Left renal pelvis (tissue), 4 donors: ENCODE measurements around the gene SAMD4A. TPM values are rescaled to one million over a fixed set of nuclear protein-coding genes. Genes with fewer than 3 reads are reported as not detected.

Experiments used
- DNase-seq, 4 donors: peaks; one replicate each; pipeline ENCODE4 v3.0.0-alpha.2; 2013; ENCODE audit warnings: low read depth in 4 of 4, low spot score in 3 of 4
- polyA plus RNA-seq, 4 donors: library from polyadenylated mRNA; unstranded; fragments of 120-200 nt; gene quantifications; one replicate each; pipeline ENCODE4 v1.2.1, GENCODE V29; 2013; ENCODE audit not compliant: insufficient read length in 4 of 4

SAMD4A gene
- polyA plus RNA-seq, 4 donors, result 9.4 to 16.9 (median 10.3) TPM

DNA sequence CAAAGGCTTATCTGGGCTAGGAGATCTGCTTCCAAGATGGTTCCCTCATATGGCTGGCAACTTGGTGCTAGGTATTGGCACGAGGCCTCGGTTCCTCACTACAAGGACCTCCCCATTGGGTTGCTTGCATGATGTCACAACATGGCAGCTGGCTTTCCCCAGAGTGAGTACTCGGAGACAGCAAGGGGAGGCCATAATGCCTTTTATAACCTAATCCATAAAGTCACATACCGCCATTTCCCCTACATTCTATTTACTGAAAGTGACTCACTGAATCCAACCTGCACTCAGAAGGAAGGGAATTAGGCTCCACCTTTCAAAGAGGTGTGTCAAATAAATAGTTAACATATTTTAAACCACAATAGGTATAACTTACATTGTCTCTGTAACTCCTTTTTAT lies 130.9 kb downstream of the SAMD4A start:
- DNase-seq, result no peak

DNA sequence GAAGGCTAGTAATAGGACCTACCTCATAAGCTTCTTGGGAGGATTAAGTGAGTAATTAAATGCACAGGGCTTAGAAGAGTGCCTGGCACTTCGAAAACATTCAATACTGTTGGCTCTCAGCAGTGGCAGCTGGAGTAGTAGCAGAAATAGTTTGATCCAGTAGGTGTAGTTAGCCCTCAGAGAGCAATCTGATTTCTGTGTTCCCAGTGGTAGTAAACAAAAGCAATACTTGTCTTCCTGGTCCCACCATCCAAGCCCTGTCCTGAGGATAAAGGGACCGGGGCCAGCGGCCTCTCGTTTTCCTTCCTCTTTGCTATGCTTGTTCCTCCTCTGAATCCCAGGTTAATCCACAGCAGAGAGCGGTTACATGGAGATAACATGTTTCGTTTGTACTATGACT lies 131.6 kb downstream of the SAMD4A start:
- no peak for DNase-seq

DNA sequence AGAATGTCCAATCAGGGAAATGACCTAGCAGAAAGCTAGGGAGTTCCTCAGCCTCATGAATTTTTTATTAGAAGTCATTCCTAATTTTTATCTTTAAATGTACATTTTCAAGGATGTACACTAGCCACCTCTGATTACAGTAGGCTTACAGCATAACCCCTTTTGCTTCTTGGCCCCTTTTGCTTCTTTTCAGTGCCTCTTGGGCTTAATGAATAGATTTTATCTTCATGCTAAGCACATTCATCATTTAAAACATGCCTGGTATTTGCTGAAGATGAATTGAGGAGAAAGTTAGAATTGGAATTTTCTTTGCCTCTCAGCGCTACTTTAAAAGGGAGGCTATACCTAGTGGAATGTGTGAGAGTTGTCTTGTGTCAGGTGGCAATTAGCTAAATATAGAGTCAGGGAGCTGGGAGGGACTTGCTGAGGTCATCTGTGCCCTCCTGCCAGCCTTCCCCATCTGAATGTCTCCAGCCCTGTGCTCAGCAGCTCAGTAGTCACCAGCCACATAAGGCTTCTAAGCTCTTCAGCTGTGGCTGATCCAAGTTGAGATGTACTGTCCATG lies 132.1 kb downstream of the SAMD4A start:
- DNase-seq, result no peak

DNA sequence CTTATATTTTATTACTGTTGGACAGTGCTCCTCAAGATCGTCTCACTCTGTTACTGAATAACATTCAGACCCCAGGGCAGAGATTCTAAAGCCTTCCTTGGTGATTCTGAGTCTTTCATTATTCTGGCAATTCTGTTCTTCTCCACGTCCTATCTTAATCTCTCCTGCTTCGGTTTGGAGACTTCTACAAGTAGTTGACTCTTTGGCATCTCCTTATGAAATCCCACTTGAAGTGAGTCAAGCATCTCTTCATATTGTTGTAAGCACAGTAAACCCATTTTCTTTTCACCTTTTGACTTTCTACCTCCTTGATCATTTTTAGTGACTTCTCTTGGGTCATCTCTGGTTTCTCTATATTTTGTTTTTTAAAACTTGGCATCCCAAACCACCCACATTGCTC lies 132.8 kb downstream of the SAMD4A start:
- no peak for DNase-seq

DNA sequence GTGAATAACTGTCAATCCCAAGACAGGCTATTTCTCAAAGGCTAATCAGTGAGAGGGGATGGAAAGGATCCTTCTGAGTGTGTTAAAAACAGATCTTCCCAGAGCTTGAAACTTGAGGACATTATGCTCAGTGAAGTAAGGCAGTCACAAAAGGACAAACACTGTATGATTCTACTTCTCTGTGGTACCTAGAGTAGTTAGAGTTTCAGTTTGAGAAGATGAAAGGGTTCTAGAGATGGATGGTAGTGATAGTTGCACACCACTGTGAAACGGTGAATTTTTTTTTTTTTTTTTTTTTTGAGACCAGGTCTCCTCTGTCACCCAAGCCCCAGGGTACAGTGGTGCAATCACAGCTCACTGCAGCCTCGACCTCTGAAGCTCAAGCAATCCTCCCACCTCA lies 133.8 kb downstream of the SAMD4A start:
- no peak for DNase-seq

DNA sequence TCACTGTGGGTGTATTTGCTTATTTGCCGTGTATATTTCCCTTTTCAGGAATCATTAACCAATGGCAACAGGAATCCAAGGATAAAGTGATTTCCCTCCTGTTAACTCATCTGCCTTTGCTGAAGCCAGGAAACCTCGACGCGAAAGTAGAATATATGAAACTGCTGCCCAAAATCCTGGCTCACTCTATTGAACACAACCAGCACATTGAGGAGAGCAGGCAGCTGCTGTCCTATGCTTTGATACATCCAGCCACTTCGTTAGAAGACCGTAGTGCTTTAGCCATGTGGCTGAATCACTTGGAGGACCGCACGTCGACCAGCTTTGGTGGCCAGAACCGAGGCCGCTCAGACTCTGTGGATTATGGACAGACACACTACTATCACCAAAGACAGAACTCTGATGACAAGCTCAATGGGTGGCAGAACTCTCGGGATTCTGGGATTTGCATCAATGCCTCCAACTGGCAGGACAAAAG lies 135.1 kb downstream of the SAMD4A start:
- DNase-seq, result no peak

DNA sequence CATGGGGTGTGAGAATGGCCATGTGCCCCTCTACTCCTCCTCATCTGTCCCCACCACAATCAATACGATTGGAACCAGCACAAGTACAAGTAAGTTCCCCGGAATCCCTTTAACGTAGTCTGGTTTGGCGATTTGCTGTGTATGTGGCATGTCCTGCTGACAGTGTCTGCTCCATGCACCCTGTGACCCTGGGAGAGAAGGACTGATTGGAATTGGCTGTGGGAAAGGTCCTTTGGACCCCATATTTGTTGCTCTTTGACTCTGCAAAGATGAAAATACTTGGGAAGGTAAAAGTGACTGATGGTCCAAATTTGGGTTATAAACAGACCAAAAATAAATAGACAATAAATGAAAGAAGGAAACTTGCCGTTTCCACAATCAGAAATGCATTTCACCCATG lies 135.6 kb downstream of the SAMD4A start:
- DNase-seq, result no peak

DNA sequence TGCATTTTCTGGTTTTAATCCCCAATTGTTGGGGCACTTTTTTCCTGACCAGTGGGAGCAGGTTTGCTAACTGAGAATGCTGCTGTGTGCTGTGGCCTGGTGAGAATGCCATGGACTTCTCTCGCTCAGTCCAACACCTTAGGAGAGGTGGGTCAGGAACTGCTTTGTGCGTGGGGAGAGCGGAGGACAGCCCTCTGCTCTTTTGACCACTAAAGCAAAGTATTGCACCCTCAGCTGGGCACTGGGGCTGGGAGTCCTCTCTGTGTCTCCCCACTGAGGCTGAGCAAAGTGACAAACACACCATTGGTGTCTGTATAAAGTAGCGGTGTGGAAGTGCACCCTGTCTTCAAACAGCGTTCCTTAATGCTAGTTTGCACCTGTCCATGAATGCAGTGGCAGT lies 136.2 kb downstream of the SAMD4A start:
- DNase-seq, result no peak

DNA sequence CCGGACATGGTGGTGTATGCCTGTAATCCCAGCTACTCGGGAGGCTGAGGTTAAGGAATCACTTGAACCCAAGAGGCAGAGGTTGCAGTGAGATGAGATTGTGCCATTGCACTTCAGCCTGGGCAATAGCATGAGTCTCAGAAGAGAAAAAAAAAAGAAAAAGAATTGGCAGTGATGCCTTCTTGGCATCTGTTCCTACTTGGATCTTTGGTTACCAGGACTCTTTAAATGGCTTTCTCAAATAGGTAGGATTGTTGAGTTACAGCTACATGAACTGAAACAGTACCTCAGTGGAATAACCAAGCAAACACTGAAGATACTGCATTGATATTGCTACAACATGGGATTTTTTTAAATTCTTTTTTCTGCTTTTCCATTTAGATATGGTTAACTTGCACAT lies 136.8 kb downstream of the SAMD4A start:
- no peak for DNase-seq

DNA sequence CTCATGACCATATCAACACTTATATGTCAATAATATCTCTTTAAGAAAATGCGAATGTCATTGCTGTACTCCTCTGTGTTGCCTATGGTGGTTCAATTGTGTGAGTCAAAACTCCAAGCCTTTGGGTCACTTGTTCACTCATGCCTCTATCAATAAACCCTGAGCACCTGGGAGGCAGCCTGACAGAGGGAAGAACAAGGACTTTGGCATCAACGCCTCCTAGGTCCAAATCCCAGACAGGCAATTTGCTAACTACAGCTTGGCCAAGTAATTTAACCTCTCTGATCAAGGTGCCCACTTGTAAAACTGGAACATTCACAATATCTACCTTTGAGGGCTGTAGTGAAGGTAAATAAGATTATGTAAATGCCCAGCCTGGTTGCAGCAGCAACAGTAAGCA lies 137.8 kb downstream of the SAMD4A start:
- DNase-seq, result no peak

DNA sequence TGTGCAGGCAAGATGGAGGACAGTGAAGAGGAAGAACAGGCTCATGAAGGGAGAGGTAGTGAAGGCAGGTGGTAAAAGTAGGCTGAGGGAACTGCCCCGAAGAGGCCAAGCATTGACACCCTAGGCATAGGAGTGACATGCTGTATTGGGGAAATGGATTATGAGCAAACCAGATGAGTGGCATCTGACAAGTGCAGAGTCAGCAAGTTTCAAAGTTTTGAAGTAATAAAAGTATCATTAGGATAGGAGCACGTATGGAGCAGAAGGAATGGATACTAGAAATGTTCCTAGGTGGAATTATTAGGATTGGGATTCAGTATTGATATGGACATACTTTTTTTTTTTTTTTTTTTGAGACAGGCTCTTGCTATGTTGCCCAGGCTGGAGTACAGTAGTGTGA lies 139.8 kb downstream of the SAMD4A start:
- DNase-seq, result no peak

DNA sequence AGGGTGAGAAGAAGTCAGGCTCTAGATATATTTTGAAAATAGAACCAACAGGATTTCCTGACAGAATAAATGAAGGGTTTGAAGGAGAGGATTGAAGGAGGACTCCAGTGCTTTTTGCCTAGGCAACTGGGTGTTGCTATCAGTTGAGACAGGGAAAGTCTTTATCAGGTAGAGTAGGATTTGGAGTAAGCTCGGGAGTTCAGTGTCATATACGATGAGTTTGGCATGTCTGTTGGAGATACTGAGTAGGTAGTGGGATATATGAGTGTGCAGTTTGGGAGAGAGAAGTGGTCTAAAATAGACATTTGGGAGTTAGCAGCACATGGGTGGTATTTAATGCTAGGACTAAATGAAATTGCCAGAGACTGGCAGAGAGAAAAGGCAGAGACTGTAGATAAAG lies 141.2 kb downstream of the SAMD4A start:
- DNase-seq, result no peak

DNA sequence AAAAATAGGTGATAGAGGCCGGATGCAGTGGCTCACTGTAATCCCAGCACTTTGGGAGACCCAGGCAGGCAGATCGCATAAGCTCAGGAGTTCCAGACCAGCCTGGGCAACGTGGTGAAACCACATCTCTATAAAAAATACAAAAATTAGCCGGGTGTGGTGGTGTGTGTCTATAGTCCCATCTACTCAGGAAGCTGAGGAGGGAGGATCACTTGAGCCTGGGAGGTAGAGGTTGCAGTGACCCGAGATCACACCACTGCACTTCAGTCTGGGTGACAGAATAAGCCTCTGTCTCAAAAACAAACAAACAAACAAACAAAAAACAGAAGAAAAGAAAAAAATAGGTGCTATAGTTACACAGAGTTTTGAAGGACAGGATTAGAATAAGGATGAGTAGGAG lies 142.1 kb downstream of the SAMD4A start:
- no peak for DNase-seq

DNA sequence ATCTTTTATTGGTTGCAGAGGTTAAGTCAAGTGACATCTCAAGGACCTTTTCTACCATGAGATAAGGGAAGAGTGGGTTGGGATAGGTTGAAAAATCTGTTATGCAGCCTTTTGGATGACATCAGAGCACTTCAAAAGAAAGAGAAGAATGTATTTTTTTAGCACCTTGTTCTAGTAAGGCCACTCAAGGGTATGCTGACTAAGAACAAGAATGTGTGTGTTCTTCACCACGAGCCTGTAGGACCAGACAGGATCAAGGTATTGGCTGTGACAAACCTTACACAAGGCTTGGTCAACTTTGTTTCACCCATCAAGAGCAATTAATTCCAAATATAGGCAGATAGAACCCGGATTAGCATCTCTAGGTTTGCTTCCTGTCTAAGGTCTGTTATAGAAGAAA lies 142.5 kb downstream of the SAMD4A start:
- no peak for DNase-seq

DNA sequence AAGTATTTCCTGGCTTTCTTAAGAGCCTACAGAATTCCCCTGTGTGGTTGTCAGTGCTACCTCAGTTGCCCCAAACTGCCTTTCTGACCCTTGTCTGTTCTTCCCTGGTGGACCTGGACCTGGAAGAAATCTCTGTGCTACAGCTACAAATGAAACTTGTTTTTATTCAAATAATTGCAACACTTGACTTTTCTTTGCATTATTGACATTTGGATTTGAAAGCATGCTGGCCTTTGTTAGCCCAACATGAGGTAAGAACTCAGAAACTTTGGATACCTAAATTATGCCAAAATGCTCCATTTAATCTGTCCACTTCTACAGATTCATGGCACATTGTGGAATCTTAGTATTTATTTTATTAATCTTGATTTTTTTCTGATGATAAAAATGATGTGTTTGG lies 142.9 kb downstream of the SAMD4A start:
- DNase-seq, result no peak

DNA sequence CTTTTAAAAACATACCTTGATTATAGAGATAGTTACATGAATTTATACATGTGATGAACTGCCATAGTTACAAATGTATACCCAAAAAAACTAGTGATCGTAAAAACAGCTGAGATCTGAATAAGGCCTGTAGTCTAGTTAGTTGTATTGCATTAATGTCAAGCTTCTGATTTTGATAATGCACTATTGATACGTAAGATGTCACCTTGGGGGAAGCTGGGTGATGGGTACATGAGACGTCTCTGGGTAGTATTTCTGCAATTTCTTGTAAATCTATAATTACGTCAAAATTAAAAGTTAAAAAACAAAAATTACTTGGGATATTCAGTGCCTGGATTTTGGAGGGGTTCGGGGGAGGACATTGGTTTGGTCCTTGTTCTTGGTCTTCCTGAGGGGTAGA lies 144.4 kb downstream of the SAMD4A start:
- DNase-seq, result no peak

DNA sequence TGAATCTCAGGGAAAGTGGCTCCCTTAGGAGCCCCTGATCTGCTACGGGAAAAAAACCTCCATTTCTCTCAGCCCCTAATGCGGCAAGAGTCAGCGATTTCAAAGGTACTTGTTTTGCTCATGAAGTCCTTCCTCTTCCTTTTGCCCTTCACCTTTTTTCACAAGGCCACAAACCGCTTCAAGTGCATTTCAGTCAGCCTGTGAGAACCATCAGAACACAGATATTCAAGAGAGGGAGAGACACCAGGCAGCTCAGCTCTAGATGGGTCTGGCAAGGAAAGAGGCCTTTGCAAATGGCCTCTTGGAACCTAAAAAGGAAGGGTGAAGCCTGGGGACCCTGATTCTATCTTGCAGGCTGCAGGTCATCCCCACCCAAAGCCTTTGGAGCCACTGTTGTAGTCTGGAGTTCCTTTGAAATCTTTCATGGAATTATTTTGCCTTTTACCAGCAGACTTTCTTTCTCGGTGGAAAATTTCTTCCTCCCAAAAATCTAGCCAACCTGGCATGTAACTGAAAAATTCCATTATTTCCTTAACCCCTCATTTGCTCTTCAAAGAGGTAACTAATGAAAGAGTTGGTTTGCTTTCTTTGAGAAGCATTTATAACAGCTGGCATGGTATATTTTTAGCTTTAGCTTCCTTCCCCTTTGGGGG lies 145.0 kb downstream of the SAMD4A start:
- no peak for DNase-seq

DNA sequence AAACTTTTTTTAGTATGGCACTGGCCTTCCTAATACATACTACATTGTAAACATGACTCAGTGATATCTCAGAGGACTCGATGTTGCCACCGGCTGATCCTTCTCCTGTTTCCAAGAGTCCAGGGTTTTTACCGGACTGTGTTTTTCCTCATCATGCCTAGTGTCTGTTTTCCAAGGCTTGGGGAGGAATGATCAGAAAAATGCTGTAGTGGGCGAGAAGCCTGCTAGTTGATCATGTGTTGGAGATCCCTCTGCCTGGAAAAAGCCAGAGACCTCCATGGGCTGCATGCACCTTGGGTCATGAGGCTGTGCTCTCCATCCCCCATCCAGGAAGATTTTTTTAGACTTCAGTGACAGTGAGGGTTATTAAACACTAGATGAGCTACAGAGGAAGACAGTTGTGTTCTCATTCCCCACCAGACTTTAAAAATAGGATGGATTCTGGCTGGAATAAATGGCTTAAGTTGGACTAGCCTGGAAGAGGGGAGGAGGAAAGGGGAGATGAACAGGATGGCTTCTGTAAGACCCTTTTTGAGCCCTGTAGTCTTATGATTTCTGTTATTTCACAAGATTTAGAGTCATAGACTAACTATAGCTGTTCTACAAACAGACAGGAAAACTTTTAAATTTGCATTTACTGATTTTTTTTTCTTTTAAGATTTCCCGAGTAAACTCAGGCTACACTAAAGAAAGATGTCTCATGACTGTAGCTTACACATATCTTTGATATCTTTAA lies 145.7 kb downstream of the SAMD4A start:
- DNase-seq, result no peak

DNA sequence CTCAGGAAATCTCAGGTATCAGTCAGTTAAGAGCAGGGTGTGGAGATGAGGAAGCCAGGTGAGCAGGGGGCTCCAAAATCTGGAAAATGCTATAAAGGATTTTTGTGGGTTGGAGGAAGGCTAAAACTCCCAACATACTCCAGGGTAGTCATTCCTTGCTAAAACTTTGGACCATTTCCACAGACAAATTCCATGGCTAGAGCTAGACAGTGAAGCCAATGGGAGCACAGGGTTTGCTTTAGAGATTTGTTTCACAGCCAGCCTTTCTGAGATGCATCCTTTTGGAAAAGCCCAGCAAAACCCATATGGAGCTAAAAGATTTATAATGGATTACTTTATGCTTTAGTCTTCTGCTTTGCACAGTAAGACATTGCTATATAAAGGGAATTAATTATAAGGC lies 146.5 kb downstream of the SAMD4A start:
- no peak for DNase-seq

DNA sequence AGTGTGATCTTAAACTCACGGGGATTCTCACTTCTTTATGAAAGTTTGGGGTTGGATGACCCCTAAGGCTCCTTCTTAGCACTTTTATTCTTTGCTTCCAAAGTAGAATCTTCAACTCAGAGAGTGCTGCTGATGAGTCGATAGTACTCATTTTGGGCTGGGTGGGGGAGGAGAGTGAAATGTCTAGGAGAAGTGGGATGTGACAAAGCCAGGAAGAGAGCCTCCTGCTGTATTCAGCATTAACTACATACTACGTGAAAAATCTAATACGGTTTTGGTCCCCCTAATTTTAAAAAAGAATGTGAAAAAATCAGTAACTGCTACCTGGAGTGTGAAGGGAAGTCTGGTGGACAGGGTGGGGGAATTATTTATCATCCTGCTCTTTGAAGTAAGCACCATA lies 148.3 kb downstream of the SAMD4A start:
- no peak for DNase-seq

DNA sequence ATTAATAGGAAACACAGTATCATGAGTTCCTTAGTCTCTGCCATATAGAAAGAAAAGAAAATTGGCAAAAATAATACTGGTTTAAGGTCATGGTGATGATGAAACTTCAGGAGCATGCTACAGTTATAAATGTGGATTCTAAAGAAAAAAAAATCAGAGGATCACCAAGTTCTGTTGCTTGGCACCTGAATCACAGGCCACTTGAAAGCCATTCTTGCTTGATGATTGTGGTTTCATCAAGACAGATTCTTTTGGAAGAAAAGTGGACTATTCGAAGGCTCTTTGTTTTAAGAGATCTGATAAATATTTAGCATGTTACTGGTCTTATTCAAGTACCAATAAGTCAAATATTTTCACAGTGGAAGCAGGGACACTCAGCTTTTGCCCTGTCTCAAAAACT lies 148.9 kb downstream of the SAMD4A start:
- no peak for DNase-seq

DNA sequence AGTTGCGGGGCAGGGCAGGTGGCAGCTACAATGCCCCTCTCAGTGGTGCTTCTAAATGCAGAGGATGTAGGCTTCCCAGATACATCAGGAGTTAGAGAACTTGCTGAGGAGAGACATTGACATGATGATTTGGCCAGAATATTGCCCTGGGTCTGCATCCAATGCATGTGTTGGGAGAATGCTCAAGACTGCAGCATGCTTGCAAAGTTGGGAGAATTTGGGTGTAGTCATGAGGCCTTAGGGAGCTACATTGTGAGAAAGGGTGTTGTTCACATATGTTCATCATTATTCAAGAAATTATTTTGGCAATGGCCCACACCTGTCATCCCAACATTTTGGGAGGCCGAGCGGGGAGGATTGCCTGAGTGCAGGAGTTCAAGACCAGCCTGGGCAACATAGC lies 149.9 kb downstream of the SAMD4A start:
- no peak for DNase-seq
